Breast epithelium (tissue), 4 donors: ENCODE measurements around the gene CNBD2. TPM values are rescaled to one million over a fixed set of nuclear protein-coding genes. Genes with fewer than 3 reads are reported as not detected.

Source experiments
- DNase-seq, 2 donors: peaks; one replicate each; pipeline ENCODE4 v3.0.0-alpha.2; 2019; ENCODE audit warnings: low spot score in 2 of 2
- H3K27ac ChIP-seq, 2 donors: fragments of 200-600 bp; sonication (generic) in 1 of 2; one replicate each; pipeline ENCODE4 v1.5.1; 2016 to 2019; ENCODE audit warnings: mild to moderate bottlenecking in 1 of 2
- H3K27me3 ChIP-seq, 2 donors: fragments of 200-600 bp; sonication (generic) in 1 of 2; one replicate each; pipeline versions ENCODE4 v1.5.1 to v1.6.0; 2017 to 2019; ENCODE audit warnings: control low read depth in 1 of 2, mild to moderate bottlenecking in 1 of 2
- H3K36me3 ChIP-seq: fragments of 200-600 bp; one replicate; pipeline ENCODE4 v1.5.1; 2019
- H3K4me1 ChIP-seq, 2 donors: fragments of 200-600 bp; sonication (generic); one replicate each; pipeline ENCODE4 v1.5.1; 2016 to 2019; ENCODE audit warnings: control low read depth in 1 of 2
- H3K4me3 ChIP-seq, 3 donors: fragments of 200-600 bp; sonication (generic); 1 replicate in 2 of 3; 2 replicates in 1 of 3; pipeline ENCODE4 v1.5.1; 2016 to 2019; ENCODE audit warnings: mild to moderate bottlenecking in 3 of 3, moderate library complexity in 2 of 3
- H3K9me3 ChIP-seq, 2 donors: fragments of 200-600 bp; sonication (generic) in 1 of 2; one replicate each; pipeline ENCODE4 v1.5.1; 2016 to 2019; ENCODE audit warnings: control low read depth in 1 of 2
- CTCF ChIP-seq, 3 donors: fragments of 450-650 bp; IDR thresholded peaks; one replicate each; pipeline ENCODE4 v1.5.1; 2016 to 2017; ENCODE audit warnings: antibody characterized with exemption in 3 of 3, mild to moderate bottlenecking in 3 of 3, moderate library complexity in 3 of 3
- POLR2A ChIP-seq: fragments of 450-650 bp; IDR thresholded peaks from one replicate; pipeline ENCODE4 v1.6.1; 2016; ENCODE audit warnings: antibody characterized with exemption, mild to moderate bottlenecking, moderate library complexity
- POLR2AphosphoS5 ChIP-seq, 3 donors: sonication (generic); formaldehyde crosslinking; IDR thresholded peaks; one replicate each; pipeline ENCODE4 v1.6.1; 2017; ENCODE audit warnings: antibody characterized with exemption in 3 of 3
- intact Hi-C: fragments of 100-400 bp; cut with DNase I; formaldehyde crosslinking; loops from one replicate; pipeline ENCODE4 v1.15.1; 2023; ENCODE audit warnings: low total_unique reads
- total RNA-seq, 3 donors: library from RNA; depleted of rRNA; stranded (reverse); fragments of >200 nt; gene quantifications; one replicate each; pipeline ENCODE4 v1.1.0, GENCODE V29; 2016

The CNBD2 gene
- total RNA-seq, 3 donors from 2014 or later: 2.2 to 6.7 (median 2.3) TPM

- Histone ChIP-seq H3K4me1 (no peaks in the 10 kb centered on the region), H3K36me3 (no peaks in the 10 kb centered on the region), H3K9me3 (no peaks in the 10 kb centered on the region), H3K27ac (no peak overlapping the region), H3K4me3 (no peak overlapping the region), H3K27me3 (no peaks in the 10 kb centered on the region)
- no peak for TF ChIP-seq POLR2AphosphoS5 (IDR thresholded peaks at IDR 0.05)
- no peak for TF ChIP-seq POLR2A
- no peak for TF ChIP-seq CTCF (IDR thresholded peaks at IDR 0.05)
- DNase-seq: no peak
- intact Hi-C loops: no loop called here
Observed at GRCh38 chr20:36028106-36028808, 59.9 kb downstream of the CNBD2 start.

GRCh38 chr20:36030149-36030548 is 61.8 kb downstream of the CNBD2 start:
- DNase-seq: no peak
- no peak for TF ChIP-seq POLR2AphosphoS5 (IDR thresholded peaks at IDR 0.05)
- TF ChIP-seq CTCF (IDR thresholded peaks at IDR 0.05): no peak
- no peak for TF ChIP-seq POLR2A
- Histone ChIP-seq H3K4me1 (no peaks in the 10 kb centered on the region), H3K4me3 (no peak overlapping the region), H3K9me3 (no peaks in the 10 kb centered on the region), H3K27me3 (no peaks in the 10 kb centered on the region), H3K36me3 (no peaks in the 10 kb centered on the region), H3K27ac (no peak overlapping the region)
- intact Hi-C loops: no loop called here

GRCh38 chr20:36031806-36032205 is 63.4 kb downstream of the CNBD2 start:
- no peak for TF ChIP-seq POLR2AphosphoS5 (IDR thresholded peaks at IDR 0.05)

GRCh38 chr20:36034875-36035274 is 66.5 kb downstream of the CNBD2 start:
- Histone ChIP-seq H3K9me3 (no peaks in the 10 kb centered on the region), H3K4me3 (no peak overlapping the region), H3K27me3 (no peaks in the 10 kb centered on the region), H3K27ac (no peak overlapping the region), H3K4me1 (no peaks in the 10 kb centered on the region), H3K36me3 (no peaks in the 10 kb centered on the region)
- DNase-seq: no peak
- intact Hi-C loops: no loop called here
- no peak for TF ChIP-seq POLR2AphosphoS5 (IDR thresholded peaks at IDR 0.05)
- no peak for TF ChIP-seq POLR2A
- TF ChIP-seq CTCF (IDR thresholded peaks at IDR 0.05): no peak

More at GRCh38 chr20:36031806-36032205, 63.4 kb downstream of the CNBD2 start:
- Histone ChIP-seq H3K9me3 (no peaks in the 10 kb centered on the region), H3K27me3 (no peaks in the 10 kb centered on the region), H3K4me1 (no peaks in the 10 kb centered on the region), H3K4me3 (no peak overlapping the region), H3K27ac (no peak overlapping the region), H3K36me3 (no peaks in the 10 kb centered on the region)
- intact Hi-C loops: no loop called here
- DNase-seq: no peak

GRCh38 chr20:36035745-36036144 is 67.4 kb downstream of the CNBD2 start:
- no peak for TF ChIP-seq POLR2A
- TF ChIP-seq POLR2AphosphoS5 (IDR thresholded peaks at IDR 0.05): no peak
- TF ChIP-seq CTCF (IDR thresholded peaks at IDR 0.05): no peak
- intact Hi-C loops: no loop called here

More at GRCh38 chr20:36035745-36036144, 67.4 kb downstream of the CNBD2 start:
- Histone ChIP-seq H3K4me1 (no peaks in the 10 kb centered on the region), H3K4me3 (no peak overlapping the region), H3K9me3 (no peaks in the 10 kb centered on the region), H3K27ac (no peak overlapping the region), H3K36me3 (no peaks in the 10 kb centered on the region), H3K27me3 (no peaks in the 10 kb centered on the region)
- DNase-seq: no peak
